Eye (tissue), 1 donor: Measurements from ENCODE around the gene TWIST2.

Experiments
- DNase-seq: peaks from one replicate; pipeline ENCODE4 v3.0.0-alpha.2; 2015

TWIST2 gene

DNA sequence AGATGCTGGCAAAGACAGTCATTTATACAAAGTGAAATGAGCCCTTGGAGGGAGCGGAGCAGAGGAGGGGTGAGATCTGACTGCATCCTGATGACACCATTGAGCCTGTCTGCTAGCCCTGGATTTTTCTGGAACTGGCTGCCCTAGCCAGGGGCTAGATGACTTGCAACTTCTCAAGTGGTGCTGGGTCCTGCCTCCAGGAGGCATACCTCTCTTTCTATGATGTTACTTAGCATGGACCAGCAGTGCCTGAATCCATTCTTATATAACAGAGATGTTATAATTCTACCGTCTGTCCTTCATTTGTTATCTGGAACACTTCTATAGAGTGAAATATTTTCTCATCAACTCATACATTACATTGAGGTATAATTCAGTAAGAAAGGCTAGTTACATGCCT lies 8.5 kb upstream of the TWIST2 start:
- DNase-seq = no peak

DNA sequence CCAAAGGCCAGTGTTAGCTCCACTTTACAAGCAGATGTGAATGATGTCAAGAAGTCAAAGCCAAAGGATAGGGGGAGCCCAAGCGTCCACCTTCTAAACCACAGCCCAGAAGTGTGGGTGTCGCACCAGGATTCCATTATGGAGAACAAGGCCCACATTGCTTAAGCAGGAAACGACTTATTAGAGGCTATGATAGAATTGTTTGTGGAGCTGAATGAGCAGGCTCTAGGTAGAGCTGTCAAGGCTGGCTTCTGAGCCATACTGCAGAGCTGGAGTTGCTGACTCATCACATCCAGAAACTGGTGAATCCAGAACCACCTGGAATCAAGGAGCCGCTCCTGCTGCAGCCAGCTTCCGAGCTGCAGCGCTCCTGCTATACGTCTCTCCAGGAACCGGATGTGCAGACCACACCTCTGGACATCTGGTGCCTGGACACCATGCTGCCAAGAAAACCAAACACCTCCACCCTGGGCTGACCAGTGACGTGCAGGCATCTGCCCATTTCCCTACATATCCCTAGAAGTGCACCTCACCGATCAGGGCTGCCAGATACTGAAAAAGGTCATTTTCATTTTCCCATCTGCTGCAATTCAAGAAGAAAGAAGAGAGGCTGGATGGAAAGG lies 6.2 kb upstream of the TWIST2 start:
- DNase-seq = no peak

DNA sequence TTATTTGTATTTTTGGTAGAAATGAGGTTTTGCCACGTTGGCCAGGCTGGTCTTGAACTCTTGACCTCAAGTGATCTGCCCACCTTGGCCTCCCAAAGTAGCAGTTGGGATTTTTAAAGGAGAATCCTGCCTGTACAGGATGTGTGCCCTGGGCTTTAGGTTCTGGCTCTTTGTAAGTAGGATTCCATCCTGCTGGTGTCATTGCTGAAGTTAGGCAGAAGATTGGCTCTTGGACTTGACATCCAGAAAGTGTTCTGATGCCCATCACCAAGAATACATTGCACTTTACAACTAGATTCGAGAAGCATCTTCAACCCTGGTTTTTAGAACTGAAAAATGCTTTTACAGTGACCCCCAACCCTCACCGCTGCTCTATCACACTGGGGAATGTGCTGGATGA lies 4.4 kb upstream of the TWIST2 start:
- DNase-seq = no peak

DNA sequence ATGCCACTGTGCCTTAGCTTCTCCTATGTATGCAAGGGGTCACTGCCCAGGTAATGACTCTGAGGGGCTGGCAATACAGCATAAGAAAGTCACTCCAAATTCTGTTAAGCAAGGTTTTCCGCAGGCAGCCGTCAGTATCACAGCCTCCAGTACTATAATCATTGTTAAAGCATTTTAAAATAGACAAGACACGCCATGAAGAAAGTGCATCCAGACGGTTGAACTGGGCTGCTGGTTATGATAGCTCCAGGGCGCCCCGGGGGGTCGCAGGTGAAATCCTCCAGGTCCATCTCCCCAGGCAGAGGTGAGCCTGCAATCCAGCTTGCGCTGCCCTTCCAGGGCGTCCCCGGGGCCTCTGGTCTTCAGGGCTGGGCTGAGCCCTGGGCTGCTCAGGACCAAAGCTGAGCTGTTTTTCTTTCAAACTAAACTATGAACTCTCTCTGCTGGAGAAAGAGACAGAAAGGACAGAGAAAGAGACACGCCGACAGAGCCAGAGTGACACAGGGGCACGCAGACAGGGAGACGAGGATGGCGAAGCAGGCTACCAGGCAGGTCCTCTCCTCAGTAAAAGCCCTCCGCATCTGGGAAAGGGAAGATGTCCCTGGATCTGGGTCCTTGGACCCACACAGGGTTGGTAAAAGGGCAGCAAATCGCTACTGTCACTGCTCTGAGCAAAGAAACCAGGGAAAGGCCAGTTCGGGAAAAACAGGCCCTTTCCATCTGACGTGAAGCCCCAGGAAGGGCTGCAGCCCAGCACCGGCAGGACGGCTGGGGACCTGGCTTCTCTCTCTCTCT lies 2.1 kb upstream of the TWIST2 start:
- DNase-seq = peak; percentile 46

DNA sequence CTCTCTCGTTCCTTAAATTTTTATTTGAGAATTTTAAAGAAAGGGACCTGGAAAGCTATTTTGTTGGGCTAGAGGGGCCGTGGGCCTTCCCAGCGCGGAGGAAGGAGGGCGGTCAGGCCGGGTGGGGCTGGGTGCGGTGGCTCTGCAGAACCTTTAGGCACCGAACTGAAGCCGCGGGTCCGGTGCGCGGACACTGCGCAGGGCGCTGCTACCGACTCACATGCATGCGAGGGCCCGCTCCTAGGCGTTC lies 1.6 kb upstream of the TWIST2 start:
- DNase-seq = no peak

DNA sequence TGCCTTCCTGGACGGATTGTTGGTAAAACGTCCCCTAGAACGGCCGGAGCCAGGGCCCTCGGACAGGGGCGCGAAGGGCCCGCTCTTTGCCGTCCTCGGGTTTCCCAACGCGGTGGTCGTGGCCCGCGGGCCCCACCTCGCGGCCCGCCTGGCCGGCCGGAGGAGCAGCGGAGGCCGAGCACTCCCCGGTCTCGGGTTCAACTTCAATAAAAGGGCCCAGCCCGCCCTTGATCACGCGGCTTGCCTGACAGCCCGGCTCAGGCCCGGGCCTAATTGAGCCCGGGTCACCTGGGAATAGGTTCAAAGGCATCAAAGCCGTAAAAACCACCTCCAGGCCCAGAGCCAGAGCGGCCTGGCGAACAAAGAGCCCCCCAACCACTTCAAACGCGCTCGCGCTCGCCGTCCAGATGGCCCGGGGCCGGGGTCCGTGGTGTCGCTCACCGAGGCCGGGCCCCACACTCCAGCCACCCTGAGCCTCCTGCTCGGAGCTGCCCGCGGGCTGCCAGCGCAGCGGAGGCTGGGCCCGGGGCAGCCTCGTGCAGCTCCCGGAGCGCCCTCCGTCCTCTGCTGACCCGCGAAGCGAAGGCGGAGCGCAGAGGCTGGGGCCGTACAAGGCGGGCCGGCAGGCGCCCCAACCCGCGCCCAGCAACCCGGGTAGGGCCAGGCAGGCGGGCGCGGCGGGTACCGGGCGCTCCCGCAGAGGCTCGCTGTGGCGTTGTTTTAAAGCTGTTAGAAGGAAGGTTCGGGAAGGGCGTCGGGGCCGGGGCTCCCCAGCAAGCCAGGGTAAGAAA lies 1.1 kb upstream of the TWIST2 start:
- DNase-seq = peak; percentile 63

DNA sequence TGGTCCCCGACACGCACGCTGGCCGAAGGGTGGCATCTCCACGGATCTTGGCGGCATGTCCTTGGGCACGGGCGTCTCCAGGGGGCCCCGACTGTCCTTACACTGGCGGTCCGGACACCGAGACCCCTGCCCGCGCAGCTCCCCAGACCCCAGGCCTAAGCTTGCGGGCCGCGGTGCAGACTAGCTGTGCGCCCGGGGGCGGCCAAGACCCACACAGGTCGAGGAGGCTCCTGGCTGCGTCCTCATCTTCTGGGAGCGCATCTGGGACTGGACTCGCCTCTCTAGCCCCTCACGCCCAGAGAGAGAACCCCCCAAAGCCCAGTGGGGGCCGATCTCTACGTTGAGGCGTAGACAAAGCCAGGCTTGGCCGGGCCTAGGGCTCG lies 475 bp upstream of the TWIST2 start:
- DNase-seq = no peak

DNA sequence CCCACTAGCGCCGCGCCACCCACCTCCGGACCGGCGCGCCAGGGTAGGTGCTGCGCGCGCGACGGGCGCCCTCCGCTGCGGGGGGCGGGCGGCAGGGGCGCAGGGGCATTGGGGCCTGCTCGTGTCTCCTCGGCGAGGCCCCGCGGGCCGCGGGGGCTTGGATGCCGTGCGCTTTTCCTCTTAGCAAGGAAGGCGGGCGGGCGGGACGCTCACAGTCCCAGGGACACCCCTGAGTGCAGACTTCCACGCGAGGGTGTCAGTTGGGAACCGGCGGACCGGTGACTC lies 748 bp downstream of the TWIST2 start:
- peak; percentile 35 for DNase-seq

DNA sequence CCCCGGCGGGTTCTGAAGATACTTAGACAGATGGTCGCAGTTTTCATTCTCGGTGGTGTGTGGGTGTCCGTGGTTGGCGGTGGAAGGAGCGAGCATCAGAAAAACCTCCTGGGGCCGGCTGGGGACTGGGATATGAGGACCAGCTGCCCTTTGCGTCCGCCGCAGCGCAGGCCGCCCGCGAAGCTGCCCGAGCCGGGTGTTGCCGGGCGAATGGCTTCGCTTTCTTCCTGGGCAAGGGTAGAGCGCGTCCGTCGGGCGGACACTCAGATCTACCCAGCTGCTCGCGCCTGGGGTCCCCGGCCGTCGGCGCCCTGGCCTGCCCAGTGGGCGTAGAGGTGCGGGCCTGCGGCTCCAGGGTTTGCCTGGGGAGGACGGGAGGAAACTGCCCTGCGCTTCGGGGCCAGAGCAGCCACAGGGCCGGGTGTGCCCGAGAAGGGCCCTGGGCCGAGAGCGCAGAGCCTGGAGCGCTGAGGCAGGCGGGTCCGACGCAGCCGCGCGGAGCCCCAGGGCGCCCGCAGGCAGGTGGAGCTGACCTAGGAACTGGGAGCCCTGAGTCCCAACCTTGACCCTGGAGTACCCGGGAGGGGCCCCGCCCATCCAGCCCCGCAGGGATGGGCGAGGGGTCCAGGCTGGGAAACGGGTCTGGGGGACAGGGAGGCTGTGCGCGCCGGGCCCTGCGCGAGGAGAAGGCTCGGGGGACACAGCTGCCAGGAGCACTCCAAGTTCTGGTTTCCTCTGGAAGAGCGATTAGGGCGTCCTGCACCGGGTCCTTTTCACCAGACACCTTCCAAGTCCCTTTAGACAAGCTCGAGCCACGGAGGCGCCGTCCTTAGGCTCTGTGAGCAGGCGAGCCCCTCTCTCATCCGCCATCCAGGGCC lies 1.3 kb downstream of the TWIST2 start:
- DNase-seq = peak; percentile 44

DNA sequence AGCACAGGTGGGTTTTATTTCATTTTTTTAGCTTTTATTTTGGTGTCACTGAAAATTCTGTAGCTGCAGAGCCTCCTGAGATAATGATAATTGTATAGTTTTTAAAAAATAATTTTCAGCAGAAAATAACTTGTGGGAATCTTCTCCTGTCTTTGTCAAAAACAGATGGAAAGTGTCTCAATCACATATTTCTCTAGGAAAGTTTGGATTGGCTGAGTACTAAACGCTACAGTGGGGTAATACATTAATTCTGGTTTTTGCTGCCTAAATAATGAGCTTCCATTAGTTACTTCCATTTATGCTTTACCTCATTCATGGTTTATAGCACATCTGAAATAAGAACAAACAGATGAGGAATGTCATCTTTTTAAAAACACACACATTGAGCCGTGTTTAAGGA lies 2.2 kb downstream of the TWIST2 start:
- peak; percentile 17 for DNase-seq

DNA sequence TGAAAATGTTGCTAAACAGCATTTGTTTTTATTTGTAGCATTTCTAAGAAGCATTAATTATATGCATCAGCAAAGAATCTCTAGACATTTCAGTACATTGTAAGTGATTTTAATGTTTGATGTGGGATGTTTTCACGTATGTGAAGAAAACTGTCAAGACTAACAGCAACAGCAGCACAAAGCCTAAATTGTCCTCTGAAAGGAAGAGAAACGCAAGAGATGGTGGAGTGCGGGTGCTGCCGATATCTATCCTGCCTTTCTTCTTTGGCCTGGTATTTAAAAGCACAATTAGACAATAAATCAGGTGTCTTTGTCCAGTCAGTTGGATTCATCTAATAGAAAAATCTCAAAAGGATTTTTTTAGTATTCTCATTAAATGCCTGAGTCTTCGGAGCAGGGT lies 3.1 kb downstream of the TWIST2 start:
- DNase-seq = peak; percentile 21

DNA sequence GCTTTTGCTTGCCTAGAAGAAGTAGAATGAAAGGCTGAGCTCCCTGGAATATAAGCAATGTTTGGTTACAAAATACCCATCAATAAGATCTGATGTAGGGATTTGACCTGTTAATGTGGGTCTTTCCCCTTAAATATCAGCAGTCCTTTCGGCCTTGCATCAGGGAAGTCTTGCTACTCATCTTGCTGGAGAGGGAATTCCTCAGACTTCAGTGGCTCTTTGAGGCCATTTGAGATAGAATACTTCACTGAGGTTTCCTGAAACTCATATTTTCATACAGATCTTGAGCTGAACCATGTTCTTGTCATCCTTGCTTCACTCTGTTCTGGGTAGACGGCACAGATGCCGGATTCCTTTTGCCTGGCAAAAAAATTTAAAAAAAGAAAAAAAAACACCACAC lies 3.9 kb downstream of the TWIST2 start:
- peak; percentile 12 for DNase-seq

DNA sequence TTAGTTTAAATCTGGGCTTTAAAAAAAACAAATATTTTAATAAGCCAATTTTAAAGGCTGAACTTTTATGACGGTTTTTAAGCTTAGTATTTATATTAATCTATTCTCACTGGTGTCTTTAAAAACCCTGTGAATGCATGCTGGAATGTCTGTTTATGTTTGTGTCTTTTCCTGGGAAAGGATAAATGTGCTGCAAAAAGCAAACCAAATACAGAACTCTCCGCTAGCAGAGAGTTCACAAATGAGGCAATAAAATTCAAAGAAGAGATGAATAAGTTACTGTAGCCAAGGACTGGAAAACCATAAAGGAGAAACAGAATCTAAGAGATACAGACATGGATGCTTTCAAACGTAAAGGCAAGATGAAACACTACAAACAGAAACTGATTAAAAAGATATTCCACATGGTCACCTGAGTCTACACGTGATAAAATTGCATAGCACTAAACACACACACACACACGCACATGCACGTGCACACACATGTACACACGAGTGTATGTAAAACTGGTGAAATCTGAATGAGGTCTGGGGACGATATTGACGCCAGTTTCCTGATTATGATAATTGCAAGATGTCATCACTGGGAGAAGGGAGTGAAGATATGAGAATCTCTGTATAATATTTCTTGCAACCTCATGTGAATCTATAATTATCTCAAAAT lies 4.5 kb downstream of the TWIST2 start:
- DNase-seq = no peak

DNA sequence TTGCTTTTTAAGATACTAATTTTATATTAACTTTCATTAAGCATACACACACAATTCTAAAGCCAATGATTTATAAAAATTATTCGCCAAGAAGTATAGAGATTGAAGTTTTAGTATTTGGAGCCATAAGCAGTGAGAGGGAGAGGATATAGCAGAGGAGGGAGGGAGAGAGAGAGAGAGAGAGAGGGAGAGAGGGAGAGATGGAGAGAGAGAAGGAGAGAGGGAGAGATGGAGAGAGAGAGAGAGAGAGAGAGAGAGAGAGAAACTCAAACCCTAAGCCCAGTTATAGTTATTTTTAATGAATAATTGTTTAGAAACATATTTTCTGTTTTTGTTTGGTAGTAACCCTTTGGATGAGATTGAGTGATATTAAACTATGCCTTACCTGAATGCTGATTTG lies 5.3 kb downstream of the TWIST2 start:
- DNase-seq = no peak

DNA sequence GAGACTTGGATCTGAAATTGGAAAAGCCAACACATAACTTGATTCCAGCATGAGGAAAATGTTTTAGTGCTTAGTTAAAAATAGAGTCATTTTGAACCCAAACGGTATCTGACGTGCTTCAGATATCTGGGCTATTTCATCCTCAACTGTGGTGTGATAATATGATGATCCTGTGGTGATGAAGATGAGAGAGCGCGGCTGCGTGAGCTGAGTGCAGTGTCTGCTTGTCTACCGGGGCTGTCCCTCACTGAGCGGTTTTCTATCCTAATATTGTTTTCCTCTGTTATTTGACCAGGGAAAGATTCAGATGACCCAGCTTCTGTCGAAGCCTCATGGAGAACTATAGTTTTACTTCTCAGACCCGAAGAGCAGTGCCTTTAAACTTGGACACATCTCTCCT lies 5.8 kb downstream of the TWIST2 start:
- no peak for DNase-seq

DNA sequence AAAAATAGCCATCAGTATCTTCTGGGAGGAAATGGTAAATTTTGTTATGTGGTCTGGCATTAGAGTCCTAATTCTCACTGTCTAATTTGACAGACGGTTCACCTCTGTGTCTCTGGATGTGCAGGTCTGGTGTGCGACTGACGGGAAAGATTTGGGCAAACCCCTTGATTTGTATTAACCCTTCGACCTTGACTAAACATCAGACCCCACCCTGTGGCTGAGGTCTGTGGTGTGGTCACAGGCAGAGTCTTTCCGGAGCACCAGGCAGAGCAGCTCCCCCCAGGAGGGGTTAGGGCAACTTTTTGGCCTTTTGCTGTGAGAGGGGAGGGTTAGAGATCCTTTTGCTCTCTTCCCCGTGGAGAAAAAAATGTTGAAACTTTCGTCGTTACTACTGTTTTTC lies 6.4 kb downstream of the TWIST2 start:
- peak; percentile 1 for DNase-seq

DNA sequence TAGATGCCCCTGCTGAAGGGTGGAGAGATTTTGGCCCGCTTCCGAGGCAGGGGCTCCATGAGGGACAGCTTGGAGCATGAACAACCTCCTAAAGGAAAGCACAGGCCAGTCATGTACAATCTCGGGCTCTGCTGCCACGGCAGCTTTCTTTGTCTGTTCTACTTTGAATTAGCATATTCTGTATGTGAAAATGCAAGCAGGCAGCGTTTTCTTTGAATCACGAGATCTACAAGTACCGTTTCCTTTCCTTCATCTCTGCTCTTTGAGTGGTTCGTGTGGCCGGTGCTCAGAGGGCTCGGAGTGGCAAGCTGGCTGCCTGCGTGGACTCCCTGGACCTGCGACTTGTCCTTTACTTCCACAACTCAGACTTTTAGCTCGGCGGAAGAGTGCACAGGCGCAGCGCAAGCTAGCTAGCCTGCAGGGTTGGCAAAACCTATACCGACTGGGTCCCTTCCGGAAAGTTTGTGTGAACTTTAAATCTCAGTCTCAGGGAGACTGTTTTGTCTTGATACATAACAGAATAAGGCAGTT lies 6.9 kb downstream of the TWIST2 start:
- peak; percentile 3 for DNase-seq

DNA sequence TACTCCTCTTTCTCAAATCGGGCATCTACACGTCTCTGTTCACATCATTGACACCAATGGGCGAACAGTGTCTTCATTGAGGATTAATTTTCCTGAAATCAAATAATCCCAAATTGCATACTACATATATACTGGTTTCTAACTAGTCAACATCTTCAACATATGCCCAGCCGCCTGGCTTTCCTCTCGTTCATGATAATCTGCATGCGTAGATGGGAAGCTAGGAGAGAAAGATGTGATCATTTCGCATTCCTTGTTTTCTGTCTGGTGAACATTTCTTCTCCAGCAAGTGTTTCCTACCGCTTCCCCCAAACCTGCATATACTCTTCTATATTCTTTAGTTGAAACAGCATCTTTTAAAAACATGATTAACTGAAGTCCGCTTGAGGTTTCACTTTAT lies 7.4 kb downstream of the TWIST2 start:
- DNase-seq = peak; percentile 6

DNA sequence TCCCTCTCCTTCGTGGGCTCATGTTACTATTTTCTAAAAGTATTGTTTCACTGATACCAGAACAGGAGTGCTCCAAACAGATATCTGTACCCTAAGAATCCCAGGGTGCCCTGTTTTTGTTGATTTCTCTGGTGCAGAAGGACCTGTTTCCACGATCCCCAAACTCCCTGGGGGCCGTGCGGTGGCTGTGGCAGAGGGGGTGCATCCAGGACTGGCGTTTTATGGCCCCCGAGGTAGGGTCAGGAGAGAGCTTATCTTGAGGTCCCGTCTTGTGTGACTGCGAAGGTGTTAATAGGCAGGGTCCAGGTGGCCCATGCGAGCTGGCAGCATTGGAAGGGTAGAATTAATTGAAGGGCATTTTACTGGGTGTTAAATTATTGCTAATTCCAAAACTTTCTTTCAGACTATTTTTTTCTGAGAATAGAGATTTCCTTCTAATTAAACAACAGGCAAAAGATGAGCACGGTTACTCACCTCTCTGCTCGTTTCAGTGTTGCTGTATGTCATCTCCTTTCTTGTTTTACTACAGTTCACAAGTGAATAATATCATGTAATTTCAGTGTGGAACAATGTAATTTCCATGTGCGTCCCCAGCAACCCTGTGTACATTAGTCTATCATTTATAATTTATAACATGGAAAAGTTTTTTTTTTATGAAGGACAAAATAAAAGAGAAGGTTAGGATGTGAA lies 8.2 kb downstream of the TWIST2 start:
- DNase-seq = no peak

DNA sequence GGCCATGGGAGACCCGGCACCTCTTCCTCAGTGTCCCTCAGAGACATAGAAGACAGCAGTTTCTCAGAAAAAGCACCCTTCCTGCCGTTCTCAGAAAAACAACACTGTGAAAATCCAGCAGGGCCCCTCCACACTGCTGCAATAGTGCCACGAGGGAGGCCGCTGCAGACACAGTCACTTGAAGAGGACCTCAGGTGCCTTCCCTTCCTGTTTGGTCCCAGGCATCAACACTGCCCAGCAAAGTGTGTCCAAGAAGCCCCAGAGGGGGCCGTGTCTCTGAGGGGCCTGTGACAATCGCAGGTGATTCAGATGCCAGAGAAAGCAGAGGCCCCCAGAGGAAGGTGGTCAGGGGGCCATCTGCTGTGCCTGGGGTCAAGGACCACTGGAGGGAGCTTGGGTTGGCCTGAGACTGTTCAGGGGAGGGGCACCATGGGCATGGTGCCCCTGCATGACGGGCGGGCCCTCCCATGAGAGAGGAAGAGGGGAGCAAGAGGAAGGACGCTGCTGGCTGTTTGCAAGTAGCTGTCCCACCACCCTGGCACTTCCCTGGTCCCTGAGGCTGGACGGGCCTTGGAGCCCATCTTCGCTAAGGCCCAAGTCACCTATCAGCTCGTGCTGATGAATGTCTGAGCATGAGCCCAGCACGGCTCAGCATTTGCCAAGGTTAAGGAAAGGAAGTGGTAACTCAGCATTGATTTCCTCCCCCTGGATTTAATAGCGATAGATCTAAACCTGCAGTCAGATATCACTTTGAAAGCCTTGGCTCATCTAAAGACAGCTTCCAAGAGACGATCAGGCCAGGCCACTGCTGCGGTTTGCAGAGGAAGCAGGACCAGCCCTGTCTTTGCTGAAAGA lies 9.1 kb downstream of the TWIST2 start:
- DNase-seq = peak; percentile 4

DNA sequence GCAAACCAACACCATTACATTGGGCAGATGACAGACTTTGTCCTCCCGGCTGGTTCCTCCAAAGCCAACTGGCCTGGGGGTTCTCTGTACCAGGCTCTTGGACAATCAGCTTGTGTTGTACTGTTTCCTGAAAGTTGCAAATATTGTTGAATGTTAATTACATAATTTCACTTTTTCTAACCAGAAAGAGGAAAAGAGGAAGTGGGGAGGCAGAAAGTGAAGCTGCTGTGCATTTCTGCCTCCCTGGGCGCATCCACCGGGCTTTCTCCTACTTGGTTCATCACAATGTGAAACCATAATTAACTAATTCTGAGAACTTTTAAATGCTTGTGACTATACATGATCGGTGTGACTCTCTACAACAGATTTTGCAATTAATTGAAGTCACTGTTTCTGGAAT lies 10.1 kb downstream of the TWIST2 start:
- DNase-seq = no peak
